ENCODE results near the gene PTPRM.

Gene PTPRM

DNA sequence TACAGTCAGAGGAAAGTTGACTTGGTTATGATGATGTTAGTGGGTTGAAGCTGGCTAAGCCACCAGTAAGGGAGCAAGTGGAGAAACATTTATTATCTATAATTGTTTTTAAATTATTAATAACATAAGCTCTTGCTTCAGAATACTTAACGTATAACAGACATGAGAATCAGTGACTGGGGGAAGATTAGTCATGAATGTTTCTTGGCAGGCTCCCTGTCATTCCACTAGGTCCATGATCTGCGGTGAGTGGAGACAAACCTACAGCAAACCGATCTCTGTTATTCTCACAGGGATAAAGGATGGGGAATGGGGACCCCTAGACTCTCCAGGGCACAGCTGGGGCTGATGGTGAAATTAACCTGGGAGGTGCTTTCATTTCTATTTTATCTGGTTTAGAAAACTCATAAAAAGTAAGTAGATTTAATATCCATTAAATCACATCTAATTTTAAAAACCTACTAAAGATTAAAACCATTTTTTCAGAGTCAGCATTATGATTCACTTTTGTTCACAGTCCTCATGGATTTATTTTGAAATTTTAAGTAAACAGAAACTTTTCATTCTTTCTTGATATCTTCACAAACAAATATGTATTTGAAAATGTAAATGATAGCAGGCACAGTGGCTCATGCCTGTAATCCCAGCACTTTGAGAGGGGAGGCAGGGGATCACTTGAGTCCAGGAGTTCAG is 420.3 kb downstream of the PTPRM start:
- DNase-seq, result no peak

DNA sequence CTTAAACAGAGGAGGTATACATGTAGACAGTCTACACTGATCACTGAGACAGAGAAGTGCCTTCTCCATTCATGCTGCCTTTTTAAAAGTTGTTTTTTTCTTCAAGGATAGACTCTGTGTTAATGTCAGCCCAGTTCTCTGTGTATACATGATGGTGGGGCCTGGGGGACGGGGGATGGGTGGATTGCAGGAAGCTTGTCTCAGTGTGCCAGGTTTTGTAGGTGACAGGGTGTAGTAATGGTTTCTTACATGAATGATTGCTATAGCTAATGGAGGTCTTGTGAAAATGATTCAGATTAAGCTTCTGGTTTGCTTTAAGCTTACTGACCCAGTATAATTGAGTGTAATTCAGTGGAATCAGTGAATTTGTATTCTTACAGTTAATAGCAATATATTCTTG is 423.6 kb downstream of the PTPRM start:
- DNase-seq, result no peak

DNA sequence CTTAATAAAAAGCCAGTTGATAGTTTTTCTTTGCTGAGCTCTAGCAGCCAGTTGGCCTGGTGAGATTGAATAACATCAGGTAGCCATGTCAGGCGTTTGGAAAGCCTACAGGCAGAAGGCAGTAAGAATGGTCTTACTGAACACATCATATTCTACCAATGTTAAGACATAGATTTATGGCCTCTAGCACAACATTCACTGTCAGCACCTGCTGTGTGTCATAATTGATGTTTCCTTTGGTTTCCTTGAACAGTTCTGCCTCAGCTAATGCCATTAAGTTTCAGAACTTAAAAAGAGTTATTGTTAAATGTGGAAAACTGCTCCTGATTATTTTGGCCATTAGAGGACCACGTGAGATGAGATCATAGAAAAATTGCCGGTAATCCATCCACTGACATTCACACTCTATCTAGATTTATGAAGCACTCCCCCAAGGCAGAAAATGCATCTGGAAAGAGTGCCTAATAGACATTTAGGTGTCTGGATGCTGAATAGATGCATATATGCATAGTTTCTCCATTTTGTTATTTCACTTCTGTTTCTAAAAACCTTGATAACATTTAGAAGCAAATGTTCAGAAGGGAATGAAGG is 434.7 kb downstream of the PTPRM start:
- no peak for DNase-seq

DNA sequence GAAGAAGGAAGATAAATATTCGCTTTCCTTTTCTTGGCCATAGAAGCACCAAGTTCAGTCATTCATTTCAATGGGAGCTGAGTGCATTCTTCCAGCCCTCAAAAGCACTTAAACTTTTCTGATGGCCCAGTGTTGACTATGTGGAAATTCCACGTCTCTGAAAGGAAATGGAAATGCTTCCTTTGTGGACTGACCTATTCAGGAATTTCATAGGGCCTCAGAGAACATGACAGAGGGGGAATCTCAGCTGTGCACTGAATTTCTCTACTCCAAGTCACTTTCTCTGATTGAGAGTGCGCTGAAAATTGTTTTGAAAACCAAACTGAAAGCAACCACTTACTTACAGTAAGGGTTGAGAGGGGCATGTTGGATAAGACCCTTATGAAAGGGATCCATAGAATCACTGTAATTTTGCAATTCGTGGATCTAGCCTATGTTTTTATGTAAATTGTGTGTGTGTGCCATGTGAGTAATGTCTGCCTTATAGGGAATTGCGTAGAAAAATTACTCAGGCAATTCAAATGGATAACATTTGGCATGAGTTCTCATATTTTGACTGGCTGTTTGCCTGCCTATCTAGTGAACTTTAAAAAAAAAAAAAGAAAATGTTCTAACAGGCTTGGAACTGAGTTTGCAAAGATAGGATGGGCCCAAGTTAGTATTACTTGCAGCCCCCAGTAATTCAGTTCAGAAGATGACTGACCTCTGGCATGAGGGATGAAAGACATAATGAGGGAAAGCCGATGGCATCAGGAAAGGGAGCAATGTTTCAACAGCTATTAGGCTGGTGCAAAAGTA is 437.0 kb downstream of the PTPRM start:
- no peak for DNase-seq

DNA sequence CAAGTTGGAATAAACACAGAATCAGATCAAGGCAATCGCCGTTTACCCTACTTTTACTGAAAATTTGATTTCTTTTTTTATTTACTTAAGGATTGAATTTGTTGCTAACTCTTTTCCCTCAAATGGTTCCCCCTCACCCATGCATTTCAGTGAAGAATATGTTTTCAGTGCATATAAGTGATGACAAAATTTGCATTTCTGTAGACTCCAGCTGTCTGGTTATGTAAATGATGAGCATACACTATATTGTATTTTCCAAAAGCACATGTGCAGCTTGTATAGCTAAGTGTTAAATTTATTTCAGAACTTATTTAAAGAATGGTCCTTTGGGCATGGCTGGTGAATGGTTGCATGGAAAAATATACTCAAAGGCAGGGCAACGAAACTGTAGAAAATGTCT is 437.7 kb downstream of the PTPRM start:
- DNase-seq, result peak in 1 of 58 donors; percentile 15

DNA sequence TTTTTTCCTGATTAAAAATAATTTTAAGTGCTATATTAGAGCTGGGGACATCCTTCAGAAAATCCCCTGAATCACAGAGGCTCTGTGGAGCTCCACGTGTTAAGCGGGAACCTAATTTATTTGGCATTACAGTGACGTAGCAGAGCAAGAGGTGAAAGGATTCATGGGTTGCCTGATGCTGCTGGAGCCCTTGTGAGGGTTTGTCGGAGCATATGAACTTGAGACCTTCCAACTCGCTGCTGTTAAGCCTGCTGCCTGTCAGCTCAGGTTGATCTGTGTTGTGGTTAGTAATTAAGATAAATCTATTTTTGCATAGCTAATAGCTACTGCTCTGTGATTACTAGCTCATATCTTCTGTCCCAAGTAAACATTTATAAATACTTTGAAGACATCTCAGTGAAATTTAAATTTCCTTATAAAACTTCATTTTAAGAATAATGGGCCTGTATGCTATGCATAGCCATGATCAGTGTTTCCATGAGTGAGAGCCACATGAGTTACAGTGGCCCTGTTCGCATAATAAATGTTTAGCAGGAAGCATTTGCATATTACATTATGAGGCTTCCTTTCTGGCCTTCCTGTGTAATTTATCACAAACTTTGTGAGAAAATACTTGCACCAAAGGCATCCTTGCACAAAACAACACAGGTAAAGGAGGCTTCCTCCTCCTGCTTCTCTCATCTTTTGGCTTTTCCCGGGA is 438.9 kb downstream of the PTPRM start:
- DNase-seq, result no peak

DNA sequence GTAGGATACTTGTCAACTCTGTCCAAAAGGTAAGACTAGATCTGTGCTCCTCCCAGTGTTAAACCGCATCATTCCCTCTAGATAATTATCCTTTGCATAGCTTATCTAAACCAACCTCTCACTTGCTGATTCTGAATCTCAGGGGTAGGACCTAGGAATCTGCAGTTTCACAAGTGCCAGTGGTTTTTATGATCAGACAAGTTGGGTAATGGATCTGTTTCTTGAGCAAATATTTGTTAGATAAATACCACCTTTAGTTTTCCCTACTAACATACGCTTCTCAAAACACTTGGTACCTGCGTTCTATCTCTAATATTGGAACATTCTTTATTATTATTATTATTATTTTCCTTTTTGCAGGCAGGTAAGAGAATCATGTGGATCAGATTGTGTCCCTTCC is 439.9 kb downstream of the PTPRM start:
- no peak for DNase-seq

DNA sequence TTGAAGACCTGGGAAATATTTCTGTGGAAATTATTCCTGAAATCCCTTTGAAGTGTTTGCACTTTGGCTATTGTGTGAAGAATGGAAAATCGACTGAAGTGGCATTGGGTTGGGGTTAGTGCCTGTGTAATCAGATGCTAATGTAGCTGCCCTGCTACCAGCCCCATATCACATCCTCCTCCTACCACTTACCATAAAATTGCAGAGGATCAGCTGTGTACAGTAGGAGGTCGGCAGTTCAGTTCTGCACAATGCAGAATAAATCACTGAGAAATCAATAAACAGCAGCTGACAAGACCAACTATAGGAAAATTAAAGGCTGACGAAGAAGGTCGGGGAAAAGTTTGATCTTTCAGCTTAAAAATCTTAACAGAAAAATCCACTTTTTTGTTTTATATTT is 440.9 kb downstream of the PTPRM start:
- DNase-seq, result no peak

DNA sequence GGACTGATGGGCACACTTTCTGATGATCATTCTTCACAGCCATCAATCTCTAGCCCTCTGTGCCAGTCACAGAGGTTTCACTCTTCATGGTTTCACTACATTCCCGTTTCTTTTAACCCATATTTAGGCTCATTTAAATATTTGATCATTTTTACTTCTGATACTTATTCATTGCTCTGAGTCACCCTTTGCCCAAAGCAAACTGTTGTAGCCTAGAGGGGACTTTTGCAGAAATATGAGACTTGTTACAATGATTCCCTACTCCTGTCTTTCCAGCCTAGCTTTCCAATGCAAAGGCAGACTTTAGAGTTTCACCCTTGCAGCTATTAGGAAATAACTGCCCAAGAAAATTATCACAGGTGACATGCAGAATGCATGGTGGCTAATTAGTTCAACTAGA is 444.2 kb downstream of the PTPRM start:
- no peak for DNase-seq

DNA sequence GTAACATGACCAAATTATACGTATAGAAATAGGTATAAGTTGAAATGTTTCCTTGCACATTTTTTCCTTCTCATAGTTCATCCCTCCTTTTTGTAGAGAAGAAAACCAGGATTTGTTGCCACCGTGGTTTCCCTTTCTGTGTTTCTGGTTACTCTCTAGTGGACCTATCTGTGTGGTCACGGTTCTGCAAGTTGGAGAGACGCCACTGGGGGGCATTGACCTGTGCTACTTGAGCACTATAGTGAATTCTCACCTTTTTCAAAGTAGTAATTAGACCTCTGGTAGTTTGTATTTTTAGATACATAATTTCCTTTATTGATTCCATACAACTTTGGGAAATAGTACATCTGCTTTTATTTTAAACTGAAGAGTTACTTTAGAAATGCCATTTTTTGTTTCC is 444.8 kb downstream of the PTPRM start:
- DNase-seq, result no peak

DNA sequence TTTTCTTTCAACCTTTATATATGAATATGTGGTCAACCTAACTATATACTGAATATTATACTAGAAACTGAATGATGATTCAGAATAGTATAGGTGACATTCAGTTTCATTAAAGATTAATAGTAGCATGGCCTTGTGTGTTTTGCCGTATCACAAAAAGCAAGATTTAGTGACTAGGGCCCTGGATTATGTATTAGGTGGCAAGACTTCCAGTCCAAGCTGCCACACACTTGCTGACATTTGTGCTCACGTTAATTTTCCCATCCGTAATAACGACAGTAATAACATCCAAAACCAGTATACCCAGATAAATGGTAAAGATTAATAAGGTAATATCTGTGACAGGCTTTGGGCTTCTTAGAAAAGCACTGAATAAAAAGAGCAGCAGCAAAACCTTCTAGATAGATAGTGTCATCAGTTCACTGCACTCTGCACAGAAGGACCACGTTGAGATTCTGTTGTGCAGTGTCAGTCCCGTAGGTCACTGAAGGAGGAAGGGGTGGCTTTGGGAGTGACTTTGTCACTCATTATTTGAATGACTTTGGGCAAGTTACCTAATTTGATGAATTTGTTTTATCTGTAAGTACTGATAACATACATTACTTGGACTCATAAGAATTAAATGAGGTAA is 451.7 kb downstream of the PTPRM start:
- DNase-seq, result no peak

DNA sequence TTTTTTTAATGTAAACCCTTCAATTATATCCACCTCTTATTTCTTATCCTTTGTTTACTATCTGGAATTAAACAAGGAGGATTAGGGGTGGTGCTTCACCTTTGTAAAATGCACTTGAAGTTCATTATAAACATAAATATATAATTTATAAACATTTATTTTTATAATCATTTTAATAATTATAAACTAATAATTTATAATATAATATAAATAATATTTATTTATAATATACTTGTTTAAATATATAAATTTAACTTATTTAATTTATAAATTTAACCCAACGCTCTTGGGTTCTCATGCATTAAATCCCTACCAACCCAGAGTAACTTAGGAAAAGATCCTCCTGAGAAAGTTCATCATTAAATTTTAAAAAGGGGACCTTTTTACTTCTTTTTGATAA is 452.5 kb downstream of the PTPRM start:
- DNase-seq, result no peak

DNA sequence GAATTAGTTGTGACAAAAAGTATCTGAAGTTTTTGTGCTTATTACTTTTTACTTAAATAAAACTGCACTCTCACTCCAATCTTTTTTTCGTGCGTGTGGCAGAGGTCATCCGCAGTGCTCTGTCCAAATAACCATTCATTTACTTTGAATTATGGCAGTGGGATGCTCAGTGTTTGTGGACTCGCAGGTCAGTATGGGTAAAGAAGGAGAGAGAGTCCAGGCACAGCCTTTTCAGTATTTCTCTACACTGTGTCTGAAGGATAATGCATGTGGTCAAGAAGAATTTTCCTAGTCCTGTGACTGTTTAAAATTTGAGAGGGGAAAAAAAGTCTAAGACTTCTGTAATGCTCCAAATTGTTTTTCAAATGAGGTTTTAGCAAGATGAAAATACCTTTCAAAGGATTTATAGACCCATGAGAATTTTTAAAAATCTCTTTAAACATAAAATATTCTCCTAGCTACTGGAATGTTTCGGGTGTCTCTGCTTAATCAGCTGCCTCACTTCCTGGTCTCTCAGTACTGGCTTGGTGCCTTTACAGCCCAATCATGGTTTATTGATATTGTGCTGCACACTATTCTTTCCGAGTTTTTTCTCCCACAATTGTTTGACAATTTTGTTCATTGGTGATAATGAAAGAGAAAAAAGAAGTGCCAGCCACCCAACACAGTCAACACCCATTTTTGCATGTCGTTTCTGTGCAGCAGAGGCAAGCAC is 453.2 kb downstream of the PTPRM start:
- DNase-seq, result no peak

DNA sequence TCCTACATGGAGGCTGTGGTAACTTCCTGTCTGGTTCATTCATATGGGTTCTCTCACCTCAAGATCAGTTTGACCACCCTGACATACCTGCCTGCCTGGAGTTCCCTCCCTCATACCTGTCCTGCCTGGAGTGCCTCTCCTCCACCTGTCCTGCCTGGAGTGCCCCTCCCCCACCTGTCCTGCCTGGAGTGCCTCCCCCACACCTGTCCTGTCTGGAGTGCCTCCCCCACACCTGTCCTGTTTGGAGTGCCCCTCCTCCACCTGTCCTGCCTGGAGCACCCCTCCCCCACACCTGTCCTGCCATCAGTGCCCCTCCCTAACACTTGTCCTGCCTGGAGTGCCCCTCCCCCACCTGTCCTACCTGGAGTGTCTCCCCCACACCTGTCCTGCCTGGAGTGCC is 461.9 kb downstream of the PTPRM start:
- no peak for DNase-seq

DNA sequence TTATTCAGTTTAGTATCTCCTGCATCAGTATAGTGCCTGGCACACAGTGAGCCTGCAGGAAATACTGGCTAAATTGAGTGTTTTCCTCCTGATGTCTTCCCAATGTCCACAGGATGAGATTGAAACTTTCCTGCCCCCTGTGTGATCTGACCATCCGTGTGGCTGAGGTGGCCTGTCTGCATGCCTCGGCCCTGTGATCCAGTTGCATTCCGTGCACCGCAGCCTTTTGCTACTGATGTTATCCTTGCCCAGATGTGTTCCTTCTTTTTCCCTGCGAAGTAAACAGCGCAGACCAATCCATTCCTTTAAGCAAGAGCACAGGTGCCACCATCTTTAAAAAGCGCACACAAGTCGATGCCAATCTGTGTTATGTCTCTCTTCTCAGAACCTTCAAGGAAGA is 462.6 kb downstream of the PTPRM start:
- no peak for DNase-seq

DNA sequence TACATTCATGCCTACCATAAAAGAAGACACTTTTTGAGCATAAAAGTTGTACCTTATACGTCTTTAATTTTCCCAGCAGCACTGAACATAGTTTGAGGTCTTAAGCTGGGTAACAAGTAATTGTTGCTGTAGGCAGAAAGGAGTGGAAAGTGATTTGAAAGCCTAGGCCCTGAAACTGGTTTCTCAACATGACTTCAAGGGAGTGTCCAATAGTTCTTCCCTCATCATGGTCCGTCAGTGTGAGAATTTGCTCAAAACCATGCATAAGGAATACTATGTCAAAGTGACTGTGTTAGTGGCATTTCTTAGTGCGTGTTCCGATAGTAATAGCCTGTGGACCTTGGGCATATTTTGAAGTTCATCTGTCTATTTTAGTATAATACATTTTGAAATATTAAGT is 463.1 kb downstream of the PTPRM start:
- DNase-seq, result no peak

DNA sequence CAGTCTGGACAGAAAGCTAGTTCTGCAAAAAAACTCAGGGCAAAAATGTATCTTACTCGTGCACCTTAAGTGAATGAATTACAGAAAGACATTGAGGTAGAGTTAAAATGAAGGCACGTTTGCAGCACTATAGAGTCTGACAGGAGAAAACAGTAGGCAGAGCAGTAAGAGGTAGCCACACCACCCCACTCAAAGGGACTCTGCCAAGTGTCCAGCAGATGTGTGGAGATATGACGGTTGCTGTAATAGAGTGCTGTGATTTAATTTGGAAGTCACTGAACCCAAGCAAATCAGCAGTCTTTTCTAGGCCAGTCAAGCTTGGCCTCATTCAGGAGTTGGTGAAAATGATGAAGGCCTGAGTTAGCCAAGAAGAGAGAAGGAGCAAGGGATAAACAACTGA is 464.4 kb downstream of the PTPRM start:
- DNase-seq, result no peak

DNA sequence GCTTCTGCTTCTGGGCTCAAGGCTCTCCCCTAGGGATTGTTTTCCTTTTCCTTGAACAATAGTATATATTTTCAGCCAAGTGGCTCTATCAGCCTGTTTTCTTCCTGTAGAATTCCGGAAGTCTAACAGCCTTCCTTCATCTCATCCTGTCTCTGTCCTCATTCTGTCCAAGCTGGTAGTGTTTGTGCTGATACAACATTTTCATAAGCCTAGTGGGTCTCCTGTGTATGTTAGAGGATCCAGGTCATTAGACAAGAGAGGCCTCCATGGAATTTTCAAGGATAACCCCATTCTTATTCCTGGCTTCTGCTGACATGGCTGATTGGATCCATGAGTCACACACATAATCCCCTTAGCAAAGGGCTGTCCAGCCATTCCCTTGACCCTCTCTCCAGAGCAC is 467.6 kb downstream of the PTPRM start:
- DNase-seq, result no peak

DNA sequence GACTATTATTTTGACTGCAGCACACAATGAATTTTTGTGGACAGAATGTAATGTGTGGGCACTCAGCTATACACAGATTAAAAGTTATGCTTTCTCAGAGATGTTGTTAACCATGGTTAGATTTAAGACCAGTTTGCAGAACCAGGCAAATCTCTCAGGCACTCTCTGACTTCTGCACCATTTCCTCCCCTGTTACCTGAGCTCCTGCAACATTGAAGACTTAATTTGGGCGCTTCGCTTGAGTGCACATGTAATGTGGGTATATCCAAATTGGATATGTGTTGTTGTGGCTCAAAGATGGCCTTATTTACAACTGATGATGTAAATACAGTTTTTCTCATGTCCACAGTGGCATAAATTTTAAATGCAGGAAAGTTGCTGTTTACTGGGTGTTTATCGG is 469.4 kb downstream of the PTPRM start:
- no peak for DNase-seq

DNA sequence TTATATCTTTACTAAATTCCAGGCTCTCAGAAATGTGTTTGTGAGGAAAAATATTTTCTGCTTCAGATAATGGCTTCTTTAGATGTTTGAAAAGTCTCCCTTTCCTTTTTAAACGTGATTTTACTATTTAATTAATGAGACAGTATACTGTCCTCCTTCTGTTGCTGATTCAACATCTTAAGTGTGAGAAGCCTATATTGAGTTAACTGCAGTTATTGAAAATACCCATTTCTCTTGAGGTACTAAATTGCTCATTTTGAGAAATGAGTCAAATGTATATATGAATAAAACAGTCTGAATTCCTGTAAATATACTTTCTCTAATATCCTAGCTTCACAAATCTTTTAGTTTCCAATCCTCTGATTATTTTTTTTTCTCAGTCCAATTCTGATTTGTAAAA is 470.2 kb downstream of the PTPRM start:
- no peak for DNase-seq

DNA sequence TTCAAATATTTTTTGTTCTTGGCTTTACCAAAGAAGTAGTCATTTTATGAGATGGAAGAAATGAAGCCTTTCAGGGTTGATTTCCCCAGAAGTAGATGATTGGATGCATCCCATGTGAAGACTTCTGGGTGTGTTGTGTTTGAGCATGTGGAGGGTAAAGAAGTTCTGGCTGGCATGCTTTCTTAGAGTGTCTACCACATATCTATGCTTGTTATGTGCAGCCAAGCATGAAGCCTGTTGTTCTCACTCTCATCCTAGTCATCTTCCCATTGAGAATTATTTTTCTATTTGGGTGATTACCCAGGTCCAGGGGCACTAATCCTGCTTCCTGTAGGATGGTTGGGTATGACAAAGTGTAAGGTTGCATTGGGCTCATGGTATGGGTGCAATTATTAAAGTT is 472.9 kb downstream of the PTPRM start:
- no peak for DNase-seq

Measured in anterior cingulate cortex (tissue), 58 donors.